ENCODE data around the gene ORM2. TPM values are rescaled to one million over a fixed set of nuclear protein-coding genes. Genes with fewer than 3 reads are reported as not detected.
"Not testable (repeated sequence)": the region's sequence is repeated elsewhere in the genome, so short reads cannot be mapped to it uniquely, and the experiment has no call there.

ORM2 gene
- polyA plus RNA-seq, 1 donor, result 0.37 TPM

GRCh38 chr9:114332474-114333040, 2.9 kb downstream of the ORM2 start:
- not testable (repeated sequence) for DNase-seq

DNA sequence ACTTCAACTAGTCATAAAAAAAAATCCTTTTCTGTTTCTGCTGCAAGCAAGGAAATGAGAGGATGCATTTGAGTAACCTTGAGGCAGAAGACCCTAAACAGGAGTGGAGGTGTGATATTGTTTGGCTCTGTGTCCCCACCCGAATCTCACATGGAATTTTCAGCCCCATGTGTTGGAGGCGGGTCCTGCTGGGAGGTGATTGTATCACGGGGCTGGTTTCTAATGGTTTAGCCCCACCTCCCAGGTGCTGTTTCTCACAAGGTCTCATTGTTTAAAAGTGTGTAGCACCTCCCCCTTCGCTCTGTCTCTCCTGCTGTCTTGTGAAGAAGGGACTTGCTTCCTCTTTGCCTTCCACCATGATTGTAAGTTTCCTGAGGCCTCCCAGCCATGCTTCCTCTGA, 4.0 kb downstream of the ORM2 start:
- DNase-seq, result not testable (repeated sequence)

DNA sequence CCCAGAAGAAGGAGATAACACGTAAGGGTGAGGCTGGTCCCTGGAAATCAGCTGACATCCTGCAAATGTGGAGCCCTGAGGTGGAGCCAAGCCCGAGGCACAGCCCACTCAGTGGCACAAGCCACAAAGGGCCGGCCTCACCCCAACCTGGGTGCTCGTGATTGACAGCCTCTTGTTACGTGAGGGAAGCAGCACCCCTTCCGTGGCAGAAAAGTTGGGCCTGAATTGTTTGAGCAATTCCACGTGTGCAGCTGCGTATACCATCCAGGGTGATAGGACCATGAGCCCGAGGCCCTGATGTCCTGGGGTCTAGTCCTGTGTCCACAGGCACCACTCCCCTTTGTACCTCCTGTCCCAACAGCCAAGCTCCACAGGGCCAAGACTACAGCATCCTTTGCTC, 4.8 kb downstream of the ORM2 start:
- DNase-seq, result no peak

- DNase-seq, result no peak
Measured at GRCh38 chr9:114335745-114336144, 6.1 kb downstream of the ORM2 start.

DNA sequence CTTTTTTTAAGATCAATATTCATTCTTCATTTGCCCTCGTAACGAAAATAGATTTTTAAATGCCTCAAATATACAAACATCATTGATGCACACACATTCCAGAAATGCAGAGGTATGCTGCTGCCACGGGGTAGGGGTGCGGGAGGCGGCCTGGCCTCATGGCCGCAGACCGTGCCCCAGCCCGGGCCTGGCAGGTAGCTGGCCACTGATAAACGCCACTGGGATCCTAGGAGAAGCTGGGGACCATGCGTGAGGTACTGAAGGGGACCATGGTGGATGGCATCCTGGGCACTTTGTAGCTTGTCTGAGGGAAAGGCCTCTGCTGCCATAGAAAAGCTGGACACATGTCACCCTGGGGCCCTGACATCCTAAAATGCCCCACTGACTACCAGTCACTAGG, 6.5 kb downstream of the ORM2 start:
- no peak for DNase-seq

- DNase-seq, result no peak
Measured at GRCh38 chr9:114336699-114337395, 7.2 kb downstream of the ORM2 start.

- DNase-seq, result no peak
Measured at GRCh38 chr9:114338187-114338586, 8.5 kb downstream of the ORM2 start.

DNA sequence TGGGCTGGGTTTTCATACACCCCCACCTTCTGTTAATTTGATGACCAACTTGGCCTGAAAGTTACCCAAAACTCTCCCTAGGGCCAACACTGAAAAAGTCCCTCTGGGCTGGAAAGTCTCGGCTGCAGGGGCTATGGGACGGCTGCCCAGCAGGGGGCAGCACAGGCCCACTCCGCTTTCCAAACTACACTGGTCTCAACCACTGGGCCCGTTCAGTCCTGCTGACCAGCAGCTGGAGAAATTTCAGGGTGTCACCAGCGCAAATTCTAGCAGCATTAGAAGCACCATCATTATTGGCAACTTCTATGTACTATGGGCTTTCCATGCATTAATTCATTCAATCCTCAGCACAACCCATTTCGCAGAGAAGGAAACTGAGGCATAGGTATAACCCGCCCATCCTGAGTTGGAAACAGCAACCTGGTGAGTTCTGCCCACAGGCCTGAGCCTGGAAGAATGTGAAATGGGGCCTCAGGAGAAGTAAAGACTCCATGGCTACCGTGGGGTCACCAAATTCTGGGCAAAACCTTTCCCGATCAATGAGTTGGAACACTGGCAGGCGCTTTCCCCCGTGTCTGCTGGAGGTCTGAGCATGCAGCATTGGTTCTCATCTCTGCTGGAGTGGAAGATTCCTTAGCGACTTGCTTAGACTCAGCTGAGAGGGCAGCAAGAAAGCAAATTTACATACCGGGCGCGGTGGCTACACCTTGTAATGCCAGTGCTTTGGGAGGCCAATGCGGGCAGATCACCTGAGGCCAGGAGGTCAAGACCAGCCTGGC, 9.7 kb downstream of the ORM2 start:
- DNase-seq, result no peak

DNA sequence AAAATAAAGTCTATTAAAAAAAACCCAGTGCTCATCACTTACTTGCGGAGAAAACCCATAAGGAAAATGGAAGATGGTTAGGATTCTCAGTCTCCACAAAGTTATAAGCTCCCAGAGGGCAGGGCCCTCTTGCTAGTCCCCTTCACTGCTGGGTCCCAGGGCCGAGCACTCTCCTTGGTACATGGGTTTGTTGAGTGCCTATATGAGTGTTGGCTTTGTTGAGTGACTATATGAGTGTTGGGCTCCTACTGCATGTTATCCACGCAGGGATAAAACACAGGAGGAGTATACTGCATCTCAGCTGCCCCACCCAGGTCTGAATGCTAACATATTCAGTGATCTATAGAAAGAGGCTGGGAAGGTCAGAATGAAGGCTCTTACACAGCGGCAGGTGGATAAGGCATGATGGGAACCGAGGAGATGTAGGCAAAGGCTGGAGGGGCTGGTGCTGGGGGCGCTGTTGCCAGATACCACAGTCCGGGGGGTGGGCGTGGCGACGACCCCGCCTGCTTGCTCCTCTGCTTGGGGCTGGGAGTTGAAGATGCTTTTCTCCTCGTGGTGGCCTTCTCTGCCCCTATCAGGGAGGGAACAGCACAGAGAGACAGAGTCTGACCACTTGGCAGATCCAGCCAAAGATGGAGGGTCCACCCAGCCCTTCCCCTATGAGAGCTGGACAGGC, 11.6 kb downstream of the ORM2 start:
- no peak for DNase-seq

DNA sequence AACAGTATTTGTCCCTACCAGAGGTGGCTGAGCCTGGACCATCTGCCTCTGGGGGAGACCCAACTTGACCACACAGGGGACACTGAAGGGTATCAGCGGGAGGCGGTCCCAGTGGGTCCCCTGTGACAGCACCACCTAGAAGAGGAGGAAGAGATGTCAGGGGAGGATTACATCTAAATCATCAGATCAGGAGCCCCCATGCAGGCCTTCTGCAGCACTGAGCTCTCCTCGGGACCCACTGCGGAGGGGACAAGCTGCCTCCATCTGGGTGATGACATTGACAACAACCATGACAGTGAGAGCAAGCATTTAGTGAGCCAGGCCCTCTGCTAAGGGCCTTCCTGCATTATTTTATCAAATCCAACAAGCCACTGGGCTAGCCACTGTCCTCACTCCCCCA, 12.3 kb downstream of the ORM2 start:
- no peak for DNase-seq

DNA sequence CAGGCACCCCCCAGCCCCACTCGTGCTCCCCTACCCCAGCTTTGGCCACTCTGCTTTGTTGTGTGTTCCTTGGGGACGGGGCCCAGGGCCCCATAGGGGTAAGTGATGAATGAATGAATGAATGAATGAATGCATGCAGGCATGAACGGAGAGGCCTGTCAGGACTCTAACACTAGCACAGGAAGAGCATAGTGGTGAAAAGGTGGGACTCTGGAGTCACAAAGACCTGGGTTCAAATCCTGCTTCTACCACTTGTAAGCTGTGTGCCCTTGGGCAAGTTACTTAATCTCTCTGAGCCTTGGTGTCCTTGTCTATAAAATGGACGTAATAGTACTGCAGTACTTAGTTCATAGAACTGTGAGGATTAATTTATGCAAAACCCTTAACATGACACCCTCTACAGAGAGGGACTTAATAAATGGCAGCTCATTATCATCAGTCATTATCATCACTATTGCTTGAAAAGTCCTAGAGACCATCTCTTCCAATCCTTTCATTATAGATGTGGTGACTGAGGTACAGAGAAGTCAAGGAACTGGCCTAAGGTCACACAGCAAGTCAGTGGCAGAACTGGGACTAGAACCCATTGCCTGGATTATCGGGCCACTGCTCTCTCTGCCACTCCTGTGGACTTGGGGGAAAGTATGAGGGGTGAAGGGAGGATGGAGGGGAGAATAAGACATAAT, 13.2 kb downstream of the ORM2 start:
- no peak for DNase-seq

DNA sequence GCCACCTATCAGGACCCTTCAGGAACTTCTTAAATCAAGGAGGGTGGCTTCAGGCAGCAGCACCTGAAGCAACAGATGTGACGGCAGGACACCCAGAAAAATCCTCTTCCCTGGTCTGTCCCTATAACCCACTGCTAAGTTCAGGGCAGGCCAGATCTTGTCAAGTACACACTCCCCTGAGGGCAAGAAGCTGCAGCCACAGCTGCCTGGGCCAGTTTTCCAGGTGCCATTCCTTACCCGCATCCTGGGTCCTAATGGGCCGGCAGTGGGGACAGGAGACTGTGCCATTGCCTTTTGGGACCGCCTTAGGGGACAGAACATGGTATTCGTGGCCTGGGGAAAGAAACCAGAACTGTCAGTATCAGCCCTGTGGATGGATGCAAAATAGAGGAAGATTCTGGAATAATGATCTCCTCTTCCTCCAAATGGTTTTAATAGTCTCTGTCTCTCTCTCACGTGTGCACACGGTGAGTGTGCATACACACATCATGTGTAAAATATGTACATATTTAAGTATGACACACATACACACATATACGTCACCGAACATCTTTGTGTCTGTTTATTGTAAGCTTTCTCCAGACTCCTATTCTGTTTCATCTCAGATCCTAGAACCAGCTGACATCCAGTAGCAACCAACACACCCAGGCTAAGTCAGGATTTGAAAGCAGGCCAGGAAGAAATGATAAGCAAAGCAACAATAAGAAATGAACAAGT, 14.0 kb downstream of the ORM2 start:
- no peak for DNase-seq

- DNase-seq, result no peak
Measured at GRCh38 chr9:114344188-114344566, 14.5 kb downstream of the ORM2 start.

GRCh38 chr9:114344692-114345091, 15.0 kb downstream of the ORM2 start:
- no peak for DNase-seq

DNA sequence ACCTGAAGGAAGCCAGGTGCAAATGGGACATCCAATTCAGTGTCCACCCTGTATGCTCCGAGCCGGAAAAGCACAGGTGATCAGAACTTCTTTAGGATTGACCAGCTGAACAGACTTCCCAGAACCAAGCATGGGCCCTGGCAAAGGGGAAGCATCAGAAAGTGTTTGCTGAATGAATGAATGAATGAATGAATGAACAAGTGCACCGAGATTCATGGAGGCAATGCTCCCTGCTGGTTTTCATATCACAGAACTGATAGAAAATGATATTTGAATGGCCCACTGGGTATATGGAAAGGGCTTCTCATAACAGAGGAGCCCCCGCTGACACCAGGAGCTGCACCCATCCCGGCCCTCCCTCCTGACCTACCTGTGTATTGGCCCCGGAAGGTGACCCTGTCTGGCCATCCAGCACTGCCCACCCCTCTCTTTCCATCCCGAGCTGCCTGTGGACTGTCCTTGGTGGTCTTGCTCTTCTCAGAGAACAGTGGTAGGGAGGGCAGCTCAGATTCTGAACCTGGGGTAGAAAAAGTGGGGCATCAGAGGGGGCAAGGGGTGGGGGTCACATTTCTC, 15.9 kb downstream of the ORM2 start:
- DNase-seq, result no peak

DNA sequence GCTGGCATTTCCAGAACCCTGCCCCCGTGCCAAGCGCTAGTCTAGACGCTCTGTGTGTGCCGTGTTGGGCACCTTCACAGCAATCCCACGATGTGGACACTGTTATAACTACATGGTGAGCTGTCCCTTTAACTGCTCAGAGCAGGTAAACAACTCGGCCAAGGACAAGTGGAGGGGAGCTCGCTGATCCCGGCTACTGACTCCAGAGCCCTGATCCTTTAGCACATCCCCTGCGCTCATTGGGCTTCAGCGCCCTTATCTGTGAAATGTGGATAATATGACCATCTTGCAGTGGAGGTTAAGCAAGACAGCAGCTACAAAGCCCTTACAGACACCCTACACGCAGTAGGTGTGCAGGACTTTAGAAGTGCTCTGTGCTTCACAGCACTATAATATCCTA, 16.5 kb downstream of the ORM2 start:
- DNase-seq, result no peak

DNA sequence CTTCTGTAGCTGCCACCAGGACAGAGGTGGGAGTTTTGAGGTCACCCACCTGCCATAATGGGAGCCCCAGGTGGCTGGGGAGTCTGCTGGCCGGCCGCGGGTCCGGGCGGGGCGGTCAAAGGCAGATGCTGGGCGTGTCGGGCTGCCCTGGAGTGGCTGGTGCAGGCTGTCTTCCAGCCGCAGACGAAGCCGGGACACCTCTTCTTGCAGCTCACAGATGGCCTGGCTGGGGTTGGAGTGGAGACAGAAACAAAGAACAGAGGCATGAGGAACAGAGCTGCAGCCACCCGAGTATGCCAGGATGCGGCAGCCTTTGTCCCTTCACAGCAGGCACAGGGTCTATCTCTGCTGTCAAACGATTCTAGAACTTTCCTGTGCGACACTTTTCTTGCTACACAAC, 18.0 kb downstream of the ORM2 start:
- no peak for DNase-seq

DNA sequence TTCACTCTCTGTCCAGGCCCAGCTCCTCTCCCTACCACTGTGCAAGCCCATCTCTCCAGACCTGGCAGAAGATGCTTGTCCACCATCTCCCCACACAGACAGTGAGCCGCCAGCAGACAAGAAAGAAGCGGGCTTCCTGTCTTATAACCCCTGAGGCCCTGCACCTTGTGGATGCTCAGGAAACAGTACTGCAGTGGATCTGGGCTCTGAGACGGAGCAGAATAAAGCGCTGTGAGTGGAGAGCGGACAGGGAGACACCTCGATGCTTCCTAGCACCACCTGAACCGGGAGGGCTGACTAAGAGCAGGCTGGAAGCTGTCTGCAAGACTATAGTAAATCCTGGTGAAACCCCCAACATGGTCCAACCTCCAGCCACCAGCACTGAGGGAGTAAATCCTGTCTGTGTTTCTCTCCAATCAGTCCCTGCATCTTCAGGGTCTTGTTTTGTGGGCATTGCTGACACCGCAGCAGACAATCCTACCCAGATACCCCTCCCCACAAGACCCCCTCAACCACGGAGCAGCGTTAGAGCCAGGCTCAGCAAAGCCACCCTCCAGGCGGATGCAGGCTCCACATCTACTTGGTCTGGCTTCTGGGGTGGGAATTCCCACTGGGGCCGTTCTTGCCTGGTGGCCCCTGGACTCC, 18.7 kb downstream of the ORM2 start:
- no peak for DNase-seq

GRCh38 chr9:114348906-114349482, 19.3 kb downstream of the ORM2 start:
- DNase-seq, result no peak

GRCh38 chr9:114349713-114350480, 20.2 kb downstream of the ORM2 start:
- DNase-seq, result no peak
